Mucosa of gallbladder (tissue), 1 donor: ENCODE measurements around the gene IFNGR1. TPM values are rescaled to one million over a fixed set of nuclear protein-coding genes. Genes with fewer than 3 reads are reported as not detected.
"Not testable (repeated sequence)": the region's sequence is repeated elsewhere in the genome, so short reads cannot be mapped to it uniquely, and the experiment has no call there.

ENCODE experiments used
- DNase-seq: peaks from one replicate; pipeline ENCODE4 v3.0.0-alpha.2; 2020; ENCODE audit warnings: low spot score
- total RNA-seq: library from RNA; stranded (reverse); gene quantifications from one replicate; pipeline ENCODE4 v1.2.1, GENCODE V29; 2021
- donor health status: DM: no; HTN: no; CAD: no.

IFNGR1 gene
- 77.9 TPM for total RNA-seq

DNA sequence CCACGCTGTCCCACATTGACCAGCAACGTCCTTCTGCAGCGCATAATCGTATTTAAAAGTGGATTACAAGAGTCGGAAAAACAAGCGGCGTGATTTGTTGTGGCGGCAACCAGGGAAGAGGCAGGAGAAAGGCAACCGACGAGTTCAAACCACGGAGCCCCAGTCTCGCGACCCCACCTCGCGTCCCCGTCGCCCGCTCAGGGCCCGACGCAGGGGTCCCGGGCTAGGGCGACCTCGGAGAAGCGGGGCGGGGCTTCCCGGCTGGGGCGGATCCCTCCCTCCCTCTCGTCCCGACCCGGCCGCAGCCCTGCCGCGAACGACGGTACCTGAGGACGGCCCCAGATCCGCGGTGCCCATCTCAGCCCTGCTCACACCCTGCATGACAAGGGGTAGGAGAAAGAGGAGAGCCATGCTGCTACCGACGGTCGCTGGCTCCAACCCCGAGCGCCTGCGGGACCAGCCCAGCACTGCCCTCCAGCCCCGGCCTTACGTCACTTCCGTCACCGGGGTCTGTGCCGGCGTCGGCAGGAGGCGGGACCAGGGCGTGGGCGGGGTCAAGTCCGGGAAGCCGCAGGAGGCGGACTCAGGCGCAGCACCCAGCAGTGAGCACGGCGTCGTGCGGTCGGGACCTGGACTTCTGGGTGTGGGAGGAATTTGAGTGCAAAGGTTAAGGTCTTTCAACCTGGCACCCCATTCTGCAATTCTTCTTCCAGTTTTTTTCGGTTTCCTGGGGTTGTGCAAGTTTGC lies at the start of gene IFNGR1:
Gene IFNGR1, minus strand, starts transcription at position 469 of the 747 bp plus-strand sequence. Its CDS starts 58 bp downstream, at position 411.
- peak; percentile 97 for DNase-seq

DNA sequence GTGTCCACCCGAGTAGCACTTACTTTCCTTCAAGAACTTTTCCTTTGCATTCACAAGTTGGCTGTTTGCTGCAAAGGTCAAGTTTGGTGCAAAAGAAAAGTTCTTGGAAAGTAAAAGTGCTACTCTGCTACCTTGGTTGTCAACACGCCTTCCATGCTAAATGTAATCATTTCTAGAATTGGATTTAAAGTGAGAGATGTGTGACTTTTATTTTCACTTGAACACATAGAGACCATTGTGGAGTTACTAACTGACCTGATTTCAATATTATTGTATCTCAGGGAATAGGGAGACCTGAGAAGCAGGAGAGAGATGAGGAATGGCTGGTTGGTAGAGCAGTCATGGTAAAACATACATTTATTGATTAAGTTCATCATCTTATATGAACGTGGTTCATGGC lies 49.7 kb upstream of the IFNGR1 start:
- DNase-seq, result no peak

DNA sequence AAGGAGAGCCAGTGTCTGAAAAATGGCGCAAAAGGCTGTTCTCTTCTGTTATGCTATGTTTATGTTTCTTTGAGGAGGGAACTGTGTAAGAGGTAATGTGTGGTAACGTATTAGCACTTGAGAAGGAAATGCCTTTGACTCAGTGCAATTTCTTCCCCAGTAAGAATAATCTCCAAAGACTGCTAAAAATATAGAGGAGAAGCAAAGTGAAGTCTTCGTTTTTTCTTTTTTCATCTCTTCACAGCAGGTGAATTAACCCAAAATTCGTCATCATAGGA lies 47.1 kb upstream of the IFNGR1 start:
- DNase-seq, result no peak

DNA sequence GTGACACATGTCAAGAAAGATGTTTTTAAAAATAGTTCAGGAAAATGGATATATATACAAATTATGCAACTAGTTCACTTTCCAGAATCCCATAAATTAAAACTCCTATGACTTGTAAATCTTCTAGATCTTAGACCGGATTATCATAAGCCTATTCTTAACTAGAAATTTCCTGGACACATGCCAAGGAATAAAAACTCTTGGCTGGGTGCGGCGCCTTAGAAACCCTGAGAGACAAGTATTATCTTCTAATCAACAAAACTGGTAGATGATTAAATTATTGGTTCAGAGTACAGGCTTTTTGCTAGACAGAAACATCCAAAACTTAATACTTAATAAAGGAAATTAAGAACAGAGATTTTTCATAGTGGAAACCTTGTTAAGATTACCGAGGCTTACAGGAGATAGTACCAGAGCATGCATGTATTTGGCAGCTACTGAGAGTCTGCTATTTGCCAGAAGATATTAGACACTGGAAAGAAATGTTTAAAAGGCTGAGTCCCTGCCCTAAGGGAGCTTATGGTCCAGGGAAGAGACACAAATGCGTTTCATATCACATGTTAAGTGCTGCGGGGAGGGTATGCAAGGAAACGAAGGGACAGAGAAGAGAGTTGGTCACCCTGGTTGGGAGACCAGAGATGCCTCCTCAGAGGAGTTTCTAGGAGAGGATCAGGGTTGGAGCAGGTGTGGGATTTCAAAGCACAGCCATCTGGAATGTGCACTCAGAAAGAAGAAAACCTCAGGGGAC lies 46.5 kb upstream of the IFNGR1 start:
- peak; percentile 38 for DNase-seq

DNA sequence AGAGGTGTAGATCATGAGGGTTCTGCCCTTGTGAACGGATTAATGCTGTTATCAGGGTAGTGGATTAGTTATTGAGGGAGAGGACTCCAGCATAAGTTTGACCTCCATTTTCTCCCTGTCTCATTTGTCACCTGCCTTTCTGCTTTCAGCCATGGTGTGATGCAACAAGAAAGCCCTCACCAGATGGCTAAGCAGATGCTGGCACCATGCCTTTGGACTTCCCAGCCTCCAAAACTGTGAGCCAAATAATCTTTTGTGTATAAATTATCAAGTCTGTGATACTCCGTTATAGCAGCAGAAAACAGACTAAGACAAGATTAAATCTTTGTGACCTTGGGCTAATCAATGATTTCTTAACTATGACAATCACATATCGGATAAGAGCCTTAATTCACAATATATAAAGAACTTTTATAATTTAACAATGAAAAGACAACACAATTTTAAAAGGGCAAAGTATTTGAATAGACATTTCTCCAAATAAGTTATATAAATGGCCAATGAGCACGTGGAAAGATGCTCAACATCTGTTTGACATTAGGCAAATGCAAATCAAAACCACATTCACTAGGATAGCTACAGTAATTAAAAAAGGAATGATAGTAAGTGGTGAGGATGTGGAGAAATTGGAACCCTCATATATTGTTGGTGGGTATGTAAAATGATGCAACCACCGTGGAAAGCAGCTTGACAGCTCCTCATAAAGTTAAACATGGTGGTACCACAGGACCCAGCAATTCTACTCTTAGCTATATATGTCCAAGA lies 45.3 kb upstream of the IFNGR1 start:
- DNase-seq, result no peak

DNA sequence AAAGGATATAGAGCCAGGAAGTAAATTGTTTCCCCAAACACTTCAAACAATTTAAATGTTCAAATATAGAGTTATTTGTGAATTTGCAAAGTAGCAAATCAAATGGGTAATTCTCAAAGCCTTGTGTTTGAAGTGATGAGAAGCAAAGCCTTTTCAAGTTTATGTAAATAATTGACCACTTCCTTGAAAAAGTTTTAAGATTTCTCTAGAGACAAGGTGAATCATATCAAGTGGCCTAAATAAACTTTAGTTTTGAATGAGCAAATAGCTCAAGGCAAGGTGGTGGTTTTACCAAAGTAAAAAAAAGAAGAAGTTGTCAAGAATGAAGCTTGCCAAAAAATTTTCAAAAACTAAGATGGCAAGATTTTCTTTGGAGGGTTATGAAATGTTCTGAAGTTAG lies 42.6 kb upstream of the IFNGR1 start:
- no peak for DNase-seq

DNA sequence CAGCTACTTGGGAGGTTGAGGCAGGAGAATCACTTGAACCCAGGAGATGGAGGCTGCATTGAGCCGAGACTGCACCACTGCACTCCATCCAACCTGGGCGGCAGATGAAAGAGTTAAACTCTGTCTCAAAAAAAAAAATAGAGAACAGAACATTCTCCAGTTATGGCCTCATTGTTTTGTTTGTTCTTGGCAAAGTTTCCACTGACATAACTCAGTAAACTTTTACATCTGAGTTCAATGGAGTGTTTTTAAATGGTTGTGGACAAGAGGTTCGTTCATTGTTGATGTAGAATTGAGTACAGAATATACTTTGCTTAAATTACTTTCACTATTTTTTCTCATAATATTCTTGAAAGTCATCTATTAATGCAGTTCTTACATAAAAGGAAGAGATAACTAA lies 42.2 kb upstream of the IFNGR1 start:
- DNase-seq, result no peak

DNA sequence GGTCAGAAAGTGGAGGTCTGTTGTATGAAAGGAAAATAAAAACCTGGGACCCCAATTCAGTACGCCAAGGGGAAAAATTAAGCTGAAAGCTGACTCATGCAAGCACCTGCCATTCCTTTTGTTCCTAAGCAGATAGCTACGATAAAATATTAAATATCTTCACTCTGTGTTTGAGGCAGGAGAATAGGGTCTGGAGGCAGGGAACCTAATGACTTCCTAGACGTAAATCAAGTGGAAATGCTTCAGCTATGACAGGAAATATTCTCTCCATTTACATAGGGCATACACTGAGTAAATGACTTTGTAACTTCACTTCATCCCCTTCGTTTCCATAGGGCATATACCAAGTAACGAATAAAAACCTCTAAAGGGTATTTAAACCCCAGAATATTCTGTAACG lies 41.0 kb upstream of the IFNGR1 start:
- DNase-seq, result no peak

DNA sequence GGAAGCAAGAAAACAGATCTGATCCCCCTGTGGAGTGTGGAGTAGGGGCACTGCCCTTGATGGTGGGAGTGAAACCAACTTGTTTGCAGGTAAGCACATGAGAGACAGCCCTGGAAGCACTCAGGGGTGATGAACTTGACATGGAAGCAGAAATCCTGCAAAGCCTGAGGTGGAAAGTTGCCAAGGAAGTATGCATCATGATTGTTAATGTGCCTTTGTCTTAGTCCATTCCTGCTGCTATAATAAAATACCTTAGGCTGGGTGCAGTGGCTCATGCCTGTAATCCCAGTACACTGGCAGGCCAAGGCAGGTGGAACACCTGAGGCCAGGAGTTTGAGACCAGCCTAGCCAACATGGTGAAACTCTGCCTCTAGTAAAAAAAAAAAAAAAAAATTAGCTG lies 40.2 kb upstream of the IFNGR1 start:
- DNase-seq, result no peak

DNA sequence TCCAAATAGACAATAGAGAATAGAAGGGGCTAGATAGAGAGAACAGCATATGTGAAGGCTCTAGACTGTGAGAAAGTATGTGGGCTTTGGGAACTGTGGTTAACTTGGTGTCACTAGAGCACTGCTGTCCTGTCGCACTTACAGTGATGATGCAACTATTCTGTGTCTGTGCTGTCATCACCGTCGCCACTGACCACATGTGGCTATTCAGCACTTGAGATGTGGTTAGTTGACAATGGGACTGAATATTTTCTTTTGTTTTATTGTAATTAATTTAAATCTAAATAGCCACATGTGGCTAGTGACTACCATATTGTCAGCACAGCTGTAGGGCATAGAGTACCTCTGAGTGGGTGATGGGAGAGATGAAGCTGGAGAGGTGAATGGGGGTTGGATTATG lies 39.0 kb upstream of the IFNGR1 start:
- DNase-seq, result no peak

DNA sequence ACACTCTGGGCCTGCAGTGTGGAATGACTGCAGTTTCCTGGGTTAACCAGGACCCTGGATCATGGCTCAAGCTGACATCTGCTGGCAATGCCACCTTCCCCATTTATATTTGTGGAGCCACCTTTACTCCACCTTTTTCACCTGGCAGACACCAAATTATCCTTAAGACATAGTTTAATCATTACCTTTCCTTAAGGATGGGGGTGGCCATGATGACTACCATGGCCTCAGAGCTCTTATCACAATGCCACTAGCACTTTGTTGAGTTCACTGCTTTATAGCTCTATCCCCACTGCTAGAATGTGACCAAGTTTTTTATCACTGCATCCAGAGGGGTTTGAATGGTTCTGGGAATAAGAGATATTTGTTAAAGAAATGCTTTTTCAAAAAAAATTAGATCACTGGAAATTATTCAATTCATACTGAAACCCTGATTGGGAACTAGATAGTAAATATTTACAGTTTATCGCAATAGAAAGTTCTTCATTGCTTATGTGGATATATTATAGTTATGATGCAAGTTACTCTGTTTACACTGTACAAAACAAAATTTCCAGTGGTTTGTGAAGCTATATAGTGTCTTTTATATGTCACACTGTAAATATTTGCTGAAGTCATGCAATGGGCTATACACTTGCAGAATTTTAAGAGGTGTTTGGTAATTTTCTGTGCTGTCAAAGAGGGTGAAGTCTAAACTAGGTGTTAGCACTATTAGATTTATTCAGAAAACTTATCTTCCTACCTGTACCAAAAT lies 37.3 kb upstream of the IFNGR1 start:
- DNase-seq, result no peak

DNA sequence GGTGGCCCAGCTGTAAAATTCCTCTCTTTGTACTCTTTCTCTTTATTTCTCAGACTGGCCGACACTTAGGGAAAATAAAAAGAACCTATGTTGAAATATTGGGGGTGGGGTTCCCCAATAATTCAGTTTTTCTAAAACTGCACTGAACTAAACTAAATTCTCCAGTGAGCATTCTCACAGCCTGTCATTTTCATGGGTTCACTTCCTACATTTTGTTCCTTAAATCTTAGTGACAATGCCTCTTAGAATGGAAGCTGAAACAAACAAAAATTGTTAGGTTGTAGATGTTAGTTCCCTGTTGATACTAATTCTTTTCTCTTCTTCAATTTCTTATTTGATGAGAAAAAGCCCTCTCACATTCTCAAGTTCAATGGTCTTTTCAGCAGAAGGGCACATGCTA lies 35.8 kb upstream of the IFNGR1 start:
- DNase-seq, result no peak

DNA sequence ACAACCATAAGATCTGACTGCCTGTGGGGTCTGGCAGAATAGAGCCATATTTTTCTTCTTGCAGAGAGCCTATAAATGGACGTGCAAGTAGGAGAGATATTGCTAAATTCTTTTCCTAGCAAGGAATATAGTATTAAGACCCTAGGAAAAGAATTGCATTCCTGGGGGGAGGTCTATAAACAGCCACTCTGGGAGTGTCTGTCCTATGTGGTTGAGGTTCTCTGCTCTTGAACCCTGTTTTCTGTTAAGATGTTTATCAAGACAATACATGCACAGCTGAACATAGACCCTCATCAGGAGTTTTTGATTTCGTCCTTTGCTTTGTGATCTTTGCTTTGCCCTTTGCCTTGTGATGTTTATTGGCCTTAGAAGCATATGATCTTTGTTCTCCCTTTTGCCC lies 35.2 kb upstream of the IFNGR1 start:
- DNase-seq, result not testable (repeated sequence)

DNA sequence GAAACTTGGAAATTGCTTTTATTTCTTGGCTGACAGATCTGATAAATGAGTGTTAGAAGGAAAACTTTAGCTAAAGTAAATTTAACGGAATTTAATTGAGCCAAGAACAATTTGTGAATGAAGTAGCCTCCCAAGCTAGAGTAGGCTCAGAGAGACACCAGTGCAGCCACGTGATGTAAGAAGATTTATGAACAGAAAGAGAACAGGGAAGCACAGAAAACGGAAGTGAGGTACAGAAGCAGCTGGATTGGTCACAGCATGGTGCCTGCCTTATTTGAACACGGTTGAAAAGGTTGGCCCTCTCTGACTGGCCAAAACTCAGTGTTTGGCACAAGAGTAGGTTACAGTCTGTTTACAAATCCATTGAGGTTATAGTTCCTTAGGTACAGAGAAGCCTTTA lies 29.5 kb upstream of the IFNGR1 start:
- no peak for DNase-seq

DNA sequence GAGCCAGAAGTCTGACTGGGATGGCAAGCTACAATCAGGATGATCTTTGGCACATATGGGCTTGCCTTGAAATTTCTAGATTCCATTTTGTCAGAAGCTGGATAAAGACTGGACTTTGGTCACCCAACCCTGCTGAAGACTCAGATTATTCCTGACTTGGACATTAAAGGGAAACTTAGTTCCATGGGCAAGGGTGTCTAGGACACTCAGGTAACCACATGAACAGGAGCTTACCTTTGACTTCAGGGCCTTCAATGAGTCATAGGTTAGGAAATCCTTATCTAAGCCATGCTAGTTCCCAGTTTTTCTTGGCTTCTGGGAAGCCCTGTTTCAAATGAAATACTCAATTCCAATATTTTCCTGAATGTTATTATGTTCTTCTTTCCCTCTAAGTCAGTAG lies 28.5 kb upstream of the IFNGR1 start:
- no peak for DNase-seq

DNA sequence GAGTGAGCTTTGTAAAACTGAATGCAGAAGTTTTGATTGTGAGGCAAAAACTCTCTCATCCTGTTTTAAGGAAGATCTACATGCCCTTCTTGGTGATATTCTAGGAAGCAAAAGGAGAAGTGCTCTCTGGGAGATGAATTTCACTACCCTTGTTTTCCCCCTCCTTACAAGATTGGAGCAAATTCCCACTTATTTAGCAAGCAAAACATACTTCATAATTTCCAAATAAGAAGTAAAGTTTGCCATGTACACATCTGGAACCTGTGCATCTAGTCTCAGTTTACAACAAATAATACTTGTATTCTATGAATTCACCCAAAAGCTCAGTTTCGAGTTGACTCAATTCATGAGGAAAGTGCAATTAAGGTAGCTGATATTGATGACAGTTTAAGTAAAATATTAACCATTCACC lies 27.6 kb upstream of the IFNGR1 start:
- DNase-seq, result no peak

DNA sequence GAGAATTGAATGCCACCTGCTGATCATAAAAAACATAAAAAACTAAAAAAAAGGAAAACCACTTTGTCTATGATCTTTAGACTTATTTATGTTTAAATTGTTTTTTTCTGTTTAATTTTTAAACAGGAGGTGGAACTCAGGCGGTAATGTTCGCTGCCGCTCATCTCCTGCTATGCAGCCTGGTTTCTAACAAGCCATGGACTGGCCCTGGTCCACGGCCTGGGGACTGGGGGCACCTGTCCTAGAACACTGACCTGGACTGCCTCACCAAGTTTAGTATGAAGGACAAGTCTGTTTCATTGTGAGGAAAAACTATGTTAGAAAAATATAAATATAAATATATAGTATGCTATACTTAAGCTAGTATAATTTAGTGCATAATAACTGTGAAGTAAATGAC lies 27.0 kb upstream of the IFNGR1 start:
- no peak for DNase-seq

DNA sequence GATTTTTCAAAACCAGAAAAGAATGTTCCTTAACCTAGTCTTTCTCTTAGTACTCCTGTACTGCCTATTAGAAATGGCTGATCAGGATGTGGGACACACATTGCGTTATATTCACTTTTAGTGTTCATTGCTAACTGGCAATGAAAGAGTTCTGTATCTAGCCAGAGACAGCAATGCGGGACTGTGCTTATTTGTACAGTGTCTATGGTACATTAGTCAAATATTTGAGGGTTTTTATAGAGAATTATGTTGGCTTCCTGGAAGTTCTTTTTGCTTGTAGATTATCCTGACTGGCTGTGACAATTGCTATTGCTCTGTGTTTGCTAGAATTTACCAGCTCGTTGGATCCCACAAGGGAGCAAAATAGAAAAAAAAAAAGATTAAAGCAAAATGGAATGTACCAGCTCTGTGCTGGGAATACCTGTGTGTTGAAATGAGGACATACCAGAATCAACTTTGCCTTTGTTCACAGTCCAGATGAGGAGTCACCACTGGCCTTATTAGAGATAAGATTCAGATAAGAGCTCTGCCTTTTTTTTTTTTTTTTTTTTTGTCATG lies 22.4 kb upstream of the IFNGR1 start:
- no peak for DNase-seq

DNA sequence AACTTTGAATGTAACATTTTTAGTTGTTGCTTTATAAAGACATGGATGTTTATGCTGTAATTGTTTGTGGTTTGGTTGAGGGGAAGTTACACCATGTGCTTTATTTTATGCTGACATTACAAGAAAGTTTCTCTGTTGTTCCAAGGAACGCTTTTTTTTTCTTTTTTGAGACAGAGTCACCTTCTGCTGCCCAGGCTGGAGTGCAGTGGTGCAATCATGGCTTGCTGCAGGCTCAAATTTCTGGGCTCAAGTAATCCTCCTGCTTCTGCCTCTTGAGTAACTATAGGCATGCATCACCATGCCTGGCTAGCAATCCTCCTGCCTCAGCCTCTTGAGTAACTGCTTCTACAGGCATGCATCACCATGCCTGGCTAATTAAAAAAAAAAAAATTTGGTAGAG lies 21.0 kb upstream of the IFNGR1 start:
- DNase-seq, result peak; percentile 53

DNA sequence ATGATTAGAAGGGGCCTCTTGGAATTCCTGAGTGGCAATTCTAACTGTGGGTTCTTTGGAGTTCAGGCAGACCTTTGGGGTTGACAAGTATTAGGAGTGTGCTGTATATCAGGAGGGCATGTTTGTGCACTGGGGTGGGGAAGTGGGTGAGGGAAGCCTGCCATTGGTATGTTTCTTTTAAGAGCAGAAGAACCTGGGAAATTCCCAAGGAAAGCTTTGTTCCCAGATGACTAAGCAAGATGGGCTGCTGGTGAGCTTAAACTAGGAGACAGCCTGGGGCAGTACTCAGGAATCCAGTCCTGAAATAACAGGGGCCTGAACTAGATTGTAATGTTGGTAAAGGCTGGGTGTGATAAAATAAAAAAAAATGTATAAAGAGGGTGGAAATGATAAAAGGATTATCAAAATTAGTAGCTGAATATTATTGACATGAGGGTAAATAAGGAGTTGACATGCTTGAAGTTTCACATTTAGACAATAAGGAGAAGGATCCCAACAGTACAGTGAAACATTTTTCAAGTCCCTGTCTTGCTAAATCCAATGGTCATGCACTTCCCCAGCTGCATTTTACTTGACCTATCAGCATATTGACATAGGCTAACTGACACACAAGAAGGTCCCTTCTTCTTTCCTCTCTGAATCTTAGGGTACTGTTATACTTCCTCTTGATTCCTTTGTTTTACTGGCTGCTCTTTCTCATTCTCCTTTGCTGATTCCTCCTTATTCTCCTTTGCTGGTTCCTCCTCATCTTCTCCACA lies 18.4 kb upstream of the IFNGR1 start:
- no peak for DNase-seq
